Measurements from ENCODE around the gene ARHGAP6.

DNA sequence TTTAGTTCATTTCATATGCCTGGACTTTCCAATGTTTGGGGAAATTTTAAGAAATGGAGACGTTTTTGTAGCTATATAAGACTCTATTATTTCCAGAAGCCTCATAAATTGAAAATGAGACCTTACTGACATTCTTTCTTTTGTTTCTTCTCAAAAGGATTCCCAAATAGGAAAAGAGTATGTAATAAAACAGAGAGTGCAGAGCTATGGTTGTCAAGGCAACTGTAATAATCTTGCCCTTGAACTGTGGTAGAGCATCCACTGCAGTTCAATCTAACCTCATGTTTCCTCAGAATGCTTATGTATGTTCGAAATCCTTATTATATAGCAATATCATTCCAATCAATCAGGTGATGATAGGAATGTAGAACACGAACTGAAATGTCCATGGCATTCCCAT is 318.4 kb downstream of the ARHGAP6 start:
- TF ChIP-seq CTCF (conservative IDR thresholded peaks at IDR 0.05) (no peak), ZFX (IDR thresholded peaks at IDR 0.05) (no peak)

All from C4-2B (cell line).